T-helper 2 cell treated with Interferon-gamma antibody and Interleukin-4, amounts not matched to agents 5 μg/mL and 100 μg/mL, for 36 hours (primary cell): ENCODE data around the gene LAMB1.
A peak's percentile ranks its signal among the peaks of the same experiment; 100 is the strongest.

Experiments used
- DNase-seq: peaks from one replicate; pipeline ENCODE4 v3.0.0; 2021; ENCODE audit warnings: low spot score
- H3K27ac Mint-ChIP-seq: one replicate; pipeline ENCODE4 v1.8.0; 2021; ENCODE audit warnings: mild to moderate bottlenecking, mixed read lengths
- H3K27me3 Mint-ChIP-seq: one replicate; pipeline ENCODE4 v1.8.0; 2021; ENCODE audit warnings: low read depth, mixed read lengths
- H3K36me3 Mint-ChIP-seq: one replicate; pipeline ENCODE4 v1.8.0; 2021; ENCODE audit warnings: low read depth, mixed read lengths
- H3K4me1 Mint-ChIP-seq: one replicate; pipeline ENCODE4 v1.8.0; 2021; ENCODE audit warnings: low read depth, mixed read lengths
- H3K4me3 Mint-ChIP-seq: one replicate; pipeline ENCODE4 v1.8.0; 2022; ENCODE audit warnings: mild to moderate bottlenecking, moderate library complexity, mixed read lengths
- H3K9me3 Mint-ChIP-seq: one replicate; pipeline ENCODE4 v1.8.0; 2021; ENCODE audit warnings: mixed read lengths

Gene LAMB1

DNA sequence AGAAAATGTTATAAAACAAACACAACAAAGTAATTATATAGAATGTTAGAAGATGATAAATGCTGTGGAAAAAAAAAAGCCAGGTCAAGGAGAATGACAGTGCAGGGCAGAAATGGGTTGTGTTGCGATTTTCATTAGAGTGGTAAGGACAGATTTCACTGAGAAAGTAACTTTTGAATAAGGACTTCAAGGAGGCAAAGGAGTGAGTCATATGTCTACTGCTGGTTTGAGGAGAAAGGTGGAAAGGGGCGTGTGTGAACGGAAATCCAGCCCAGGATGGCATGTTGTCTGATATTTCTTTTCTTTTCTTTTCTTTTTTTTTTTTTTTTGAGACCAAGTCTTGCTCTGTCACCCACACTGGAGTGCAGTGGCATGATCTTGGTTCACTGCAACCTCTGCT, 124.3 kb downstream of the LAMB1 start:
- Mint-ChIP-seq H3K4me3 (no peak overlapping the region), H3K4me1 (peaks cover 28% of the 10 kb centered on the region), H3K36me3 (no peaks in the 10 kb centered on the region), H3K27me3 (peaks cover 20% of the 10 kb centered on the region), H3K9me3 (no peaks in the 10 kb centered on the region), H3K27ac (no peak overlapping the region)
- no peak for DNase-seq

DNA sequence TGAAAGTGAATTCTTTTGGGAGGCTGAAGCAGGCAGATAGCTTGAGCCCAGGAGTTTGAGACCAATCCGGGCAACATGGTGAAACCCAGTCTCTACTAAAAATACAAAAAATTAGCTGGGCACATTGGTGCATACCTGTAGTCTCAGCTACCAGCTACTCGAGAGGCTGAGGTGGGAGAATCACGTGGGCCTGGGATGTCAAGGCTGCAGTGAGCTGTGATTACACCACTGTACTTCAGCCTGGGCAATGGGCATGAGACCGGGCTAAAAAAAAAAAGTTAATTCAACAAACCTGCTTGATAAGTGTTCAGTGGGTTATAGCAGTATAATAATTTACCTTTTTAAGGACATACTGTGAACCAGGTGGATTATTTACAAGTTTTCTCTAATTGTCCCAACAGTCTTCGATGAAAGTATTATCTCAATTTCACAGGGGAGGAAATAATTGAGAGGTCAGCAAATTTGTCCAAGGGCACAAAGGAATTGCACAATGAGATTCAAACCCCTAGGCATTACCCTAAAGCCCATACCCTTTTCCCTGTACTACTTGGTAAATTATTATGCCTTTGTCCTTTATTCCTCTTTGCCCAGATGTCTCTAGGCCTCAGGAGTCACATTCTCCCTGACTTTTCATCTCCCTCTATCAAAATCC, 125.1 kb downstream of the LAMB1 start:
- H3K4me3 Mint-ChIP-seq, result no peak overlapping the region
- no peaks in the 10 kb centered on the region for H3K9me3 Mint-ChIP-seq
- no peak overlapping the region for H3K27ac Mint-ChIP-seq
- peaks cover 28% of the 10 kb centered on the region for H3K4me1 Mint-ChIP-seq
- H3K36me3 Mint-ChIP-seq, result no peaks in the 10 kb centered on the region
- H3K27me3 Mint-ChIP-seq, result peaks cover 17% of the 10 kb centered on the region
- no peak for DNase-seq

DNA sequence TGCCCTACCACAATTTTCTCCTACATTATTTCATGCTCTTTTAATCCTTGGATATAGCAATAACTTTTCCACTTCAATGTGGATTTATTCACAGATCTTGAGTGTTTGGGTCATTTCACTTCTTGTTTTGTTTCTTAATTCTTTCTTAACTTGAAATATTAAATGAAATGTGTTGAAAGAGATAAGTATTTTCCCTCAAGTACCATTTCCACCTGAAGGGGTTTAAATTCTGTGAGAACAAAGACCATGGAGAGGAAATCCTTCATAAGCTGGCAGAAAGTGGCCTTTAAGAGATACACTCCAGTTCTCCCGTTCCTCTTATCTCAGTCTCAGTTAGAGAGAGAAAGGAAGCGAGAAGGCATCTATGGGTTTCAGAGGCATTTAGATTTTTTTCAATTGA, 126.0 kb downstream of the LAMB1 start:
- H3K4me3 Mint-ChIP-seq, result no peak overlapping the region
- DNase-seq, result no peak
- no peak overlapping the region for H3K27ac Mint-ChIP-seq
- peaks cover 9% of the 10 kb centered on the region for H3K27me3 Mint-ChIP-seq
- peaks cover 28% of the 10 kb centered on the region for H3K4me1 Mint-ChIP-seq
- no peaks in the 10 kb centered on the region for H3K36me3 Mint-ChIP-seq
- no peaks in the 10 kb centered on the region for H3K9me3 Mint-ChIP-seq

DNA sequence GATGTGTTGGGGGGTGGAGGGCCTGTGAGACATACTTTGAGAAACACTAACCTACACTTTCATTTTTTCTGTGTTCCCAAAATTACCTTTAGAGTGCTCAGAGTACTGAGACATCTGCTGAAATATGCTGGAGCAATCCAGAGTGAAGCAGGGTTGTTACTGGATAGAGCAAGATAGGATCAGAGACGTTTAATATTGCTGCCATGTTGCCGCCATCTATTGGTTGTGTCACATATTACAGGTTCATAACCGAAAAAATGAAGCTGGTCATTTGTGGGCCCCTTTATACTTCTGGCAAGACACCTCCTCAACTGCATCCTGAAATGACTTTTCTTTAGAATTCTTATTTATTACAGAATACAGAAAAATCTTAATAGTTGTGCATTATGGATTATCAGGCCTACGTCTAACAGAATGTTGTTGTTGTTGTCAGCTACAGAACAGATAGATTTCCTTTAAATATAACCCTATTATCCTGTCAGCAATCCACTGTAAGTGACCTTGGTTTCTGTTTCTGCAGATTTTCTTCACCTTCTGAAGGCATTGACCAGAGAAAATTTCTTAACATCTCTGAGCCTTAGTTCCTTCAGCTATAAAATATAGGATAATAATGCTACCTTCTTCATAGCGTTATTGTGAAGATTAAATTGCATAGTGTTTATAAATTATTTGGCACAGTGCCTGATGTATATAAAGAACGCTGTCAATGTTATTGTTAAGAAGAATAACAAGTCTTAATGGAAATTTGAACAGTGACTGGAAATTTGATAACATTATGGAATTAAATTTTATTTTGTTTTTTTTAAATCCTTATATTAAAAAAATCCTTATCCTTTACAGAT, 128.1 kb downstream of the LAMB1 start:
- peaks cover 33% of the 10 kb centered on the region for H3K4me1 Mint-ChIP-seq
- no peak overlapping the region for H3K4me3 Mint-ChIP-seq
- DNase-seq, result peak; percentile 27
- peaks cover 6% of the 10 kb centered on the region for H3K27me3 Mint-ChIP-seq
- peak overlapping the region; percentile 39 for H3K27ac Mint-ChIP-seq
- H3K36me3 Mint-ChIP-seq, result no peaks in the 10 kb centered on the region
- no peaks in the 10 kb centered on the region for H3K9me3 Mint-ChIP-seq

DNA sequence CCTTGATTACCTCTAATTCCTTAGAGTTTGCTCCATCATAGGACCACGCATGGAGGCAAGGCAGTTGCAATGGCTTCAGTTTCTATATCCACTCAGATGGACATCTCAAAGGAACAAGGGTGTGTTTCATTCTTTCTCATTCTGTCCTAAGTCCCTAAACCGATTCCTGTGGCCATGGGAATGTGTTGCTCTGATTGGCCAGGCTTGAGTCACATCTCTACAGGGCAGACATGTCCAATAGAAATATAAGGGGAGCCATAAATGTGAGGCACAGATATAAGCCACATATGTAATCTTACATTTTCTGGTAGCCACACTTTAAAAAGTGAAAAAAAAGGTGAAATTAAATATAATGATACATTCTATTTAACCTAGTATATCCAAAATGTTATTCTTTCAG, 128.8 kb downstream of the LAMB1 start:
- DNase-seq, result no peak
- Mint-ChIP-seq H3K4me3 (no peak overlapping the region), H3K27me3 (peaks cover 6% of the 10 kb centered on the region), H3K27ac (no peak overlapping the region), H3K4me1 (peaks cover 27% of the 10 kb centered on the region), H3K9me3 (no peaks in the 10 kb centered on the region), H3K36me3 (no peaks in the 10 kb centered on the region)
